ENCODE results near the gene HOXB4.

The HOXB4 gene

DNA sequence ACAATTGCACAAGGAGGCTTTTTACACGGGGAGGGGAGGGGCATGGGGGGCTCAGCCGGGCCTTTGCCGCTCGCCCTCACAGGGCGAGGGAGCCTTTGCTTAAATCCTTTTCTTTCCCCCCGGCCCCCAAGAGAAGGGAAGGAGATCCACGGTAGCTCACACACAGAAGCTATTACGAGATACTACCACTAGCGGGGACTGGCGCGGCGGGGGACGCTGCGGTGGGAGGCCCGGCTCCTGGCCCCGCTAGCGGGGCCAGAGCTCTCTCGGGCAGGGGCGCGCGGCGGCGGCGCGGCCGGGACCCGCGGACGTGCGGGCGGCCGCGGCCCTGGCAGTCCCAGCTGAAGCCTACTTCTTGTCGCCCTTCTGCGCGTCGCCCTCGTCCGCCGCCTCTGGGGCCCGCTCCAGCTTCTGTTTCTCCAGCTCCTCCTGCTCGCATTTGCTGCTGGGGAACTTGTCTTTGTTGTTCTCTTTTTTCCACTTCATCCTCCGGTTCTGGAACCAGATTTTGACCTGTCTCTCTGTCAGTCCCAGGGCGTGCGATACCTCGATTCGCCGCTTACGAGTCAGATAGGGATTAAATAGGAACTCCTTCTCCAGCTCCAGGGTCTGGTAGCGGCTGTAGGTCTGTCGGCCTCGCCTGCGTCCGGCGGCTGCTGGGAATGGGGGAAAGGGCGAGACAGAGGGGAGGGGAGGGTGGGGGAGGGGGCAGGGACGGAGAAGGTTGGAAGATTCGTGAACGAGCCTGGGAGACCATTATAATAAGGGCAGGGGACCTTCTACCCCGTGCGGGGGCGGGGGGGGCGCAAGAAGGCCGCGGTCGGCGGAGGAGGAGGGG, 34.9 kb upstream of the HOXB4 start:
- Histone ChIP-seq H3K4me1 (ENCODE audit: insufficient read depth, low read length) (peaks cover 4% of the 10 kb centered on the region), H3K27ac (ENCODE audit: low read depth, low read length) (no peak overlapping the region), H3K36me3 (ENCODE audit: insufficient read depth, low read length) (no peaks in the 10 kb centered on the region), H3K27me3 (ENCODE audit: control insufficient read depth in 1 of 2, insufficient read depth in 2 of 2, low read length in 2 of 2) (peaks cover 50 to 82% of the 10 kb centered on the region in 2 donors), H3K9ac (ENCODE audit: low read length) (no peak overlapping the region), H3K9me3 (ENCODE audit: low read length) (no peaks in the 10 kb centered on the region), H3K4me3 (ENCODE audit: low read depth in 1 of 2, low read length in 2 of 2) (peak overlapping the region; percentile 18 to 45)

- no peak overlapping the region for H3K27ac ChIP-seq (ENCODE audit: low read depth, low read length)
These were observed 34.3 kb upstream of the HOXB4 start for GRCh38 chr17:48612456-48612853.

DNA sequence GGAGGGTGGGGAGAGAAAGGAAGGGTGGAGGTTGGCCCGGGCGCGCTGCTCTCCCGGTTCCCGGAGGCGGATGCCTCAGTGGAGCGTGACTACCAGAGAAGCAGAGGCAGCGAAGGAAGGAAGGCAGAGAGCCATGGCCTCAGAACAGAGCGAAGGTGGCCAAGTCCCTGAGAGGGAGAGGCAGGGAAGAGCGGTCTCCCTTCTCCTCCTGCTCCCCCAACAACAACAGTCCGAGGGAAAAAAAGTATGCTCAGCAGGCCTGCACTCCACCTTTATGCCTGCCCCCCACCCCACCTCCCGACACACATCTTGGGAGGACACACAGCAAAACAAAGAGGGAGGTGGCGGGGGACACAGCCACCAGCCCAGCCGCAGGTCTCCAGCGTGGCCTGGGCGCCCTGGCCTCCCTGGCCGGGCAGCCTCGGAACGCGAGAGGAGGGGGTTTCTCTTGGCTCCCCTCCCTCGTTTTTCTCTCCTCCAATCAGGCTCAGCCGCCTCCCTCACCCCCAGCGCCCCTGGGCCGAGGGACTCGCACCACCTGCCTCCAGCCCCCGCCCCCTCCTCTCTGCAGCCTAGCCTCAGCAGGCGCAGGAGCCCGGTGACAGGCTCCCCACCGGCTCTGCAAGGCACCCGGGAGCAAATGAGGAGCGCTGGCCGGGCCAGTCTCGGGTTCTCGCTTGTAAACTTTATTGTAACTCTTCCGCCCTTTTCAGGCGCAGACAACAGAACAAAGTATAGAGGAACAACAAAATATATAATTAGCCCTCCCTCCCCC, 33.7 kb upstream of the HOXB4 start:
- Histone ChIP-seq H3K4me3 (ENCODE audit: low read depth in 1 of 2, low read length in 2 of 2) (no peak overlapping the region), H3K36me3 (ENCODE audit: insufficient read depth, low read length) (no peaks in the 10 kb centered on the region), H3K9me3 (ENCODE audit: low read length) (no peaks in the 10 kb centered on the region), H3K27me3 (ENCODE audit: control insufficient read depth in 1 of 2, insufficient read depth in 2 of 2, low read length in 2 of 2) (peaks cover 38 to 75% of the 10 kb centered on the region in 2 donors), H3K9ac (ENCODE audit: low read length) (no peak overlapping the region), H3K4me1 (ENCODE audit: insufficient read depth, low read length) (peaks cover 3% of the 10 kb centered on the region), H3K27ac (ENCODE audit: low read depth, low read length) (no peak overlapping the region)

More at GRCh38 chr17:48612456-48612853, 34.3 kb upstream of the HOXB4 start:
- Histone ChIP-seq H3K9me3 (ENCODE audit: low read length) (no peaks in the 10 kb centered on the region), H3K4me3 (ENCODE audit: low read depth in 1 of 2, low read length in 2 of 2) (peak overlapping the region; percentile 18 to 45), H3K9ac (ENCODE audit: low read length) (no peak overlapping the region), H3K4me1 (ENCODE audit: insufficient read depth, low read length) (peaks cover 3% of the 10 kb centered on the region), H3K27me3 (ENCODE audit: control insufficient read depth in 1 of 2, insufficient read depth in 2 of 2, low read length in 2 of 2) (peaks cover 44 to 76% of the 10 kb centered on the region in 2 donors), H3K36me3 (ENCODE audit: insufficient read depth, low read length) (no peaks in the 10 kb centered on the region)

DNA sequence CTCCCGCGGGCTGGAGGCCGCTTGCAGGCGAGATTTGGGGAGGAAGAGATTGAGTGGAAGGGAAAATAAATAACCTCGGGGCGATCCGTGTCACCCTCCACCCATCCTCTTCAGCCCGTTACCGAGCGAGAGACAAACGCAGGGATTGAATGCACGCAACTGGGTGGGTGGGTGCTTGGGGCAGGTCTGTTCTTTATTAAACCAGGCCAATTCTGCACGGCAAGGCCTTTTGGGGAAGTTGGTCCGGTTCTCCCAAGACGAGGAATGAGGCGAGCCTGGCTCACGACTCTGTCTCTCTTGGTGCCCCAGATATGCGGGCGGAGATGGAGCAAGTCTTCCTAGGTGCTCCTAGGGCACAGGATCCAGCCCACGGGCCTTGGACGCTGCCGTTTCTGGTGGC, 33.1 kb upstream of the HOXB4 start:
- H3K9me3 ChIP-seq (ENCODE audit: low read length), result no peaks in the 10 kb centered on the region
- peaks cover 3% of the 10 kb centered on the region for H3K4me1 ChIP-seq (ENCODE audit: insufficient read depth, low read length)
- H3K36me3 ChIP-seq (ENCODE audit: insufficient read depth, low read length), result no peaks in the 10 kb centered on the region
- peak overlapping the region; percentile 57 for H3K27ac ChIP-seq (ENCODE audit: low read depth, low read length)
- H3K27me3 ChIP-seq (ENCODE audit: control insufficient read depth in 1 of 2, insufficient read depth in 2 of 2, low read length in 2 of 2), result peaks cover 31 to 70% of the 10 kb centered on the region in 2 donors
- H3K9ac ChIP-seq (ENCODE audit: low read length), result peak overlapping the region; percentile 27
- H3K4me3 ChIP-seq (ENCODE audit: low read depth in 1 of 2, low read length in 2 of 2), result peak overlapping the region; percentile 51 to 74

DNA sequence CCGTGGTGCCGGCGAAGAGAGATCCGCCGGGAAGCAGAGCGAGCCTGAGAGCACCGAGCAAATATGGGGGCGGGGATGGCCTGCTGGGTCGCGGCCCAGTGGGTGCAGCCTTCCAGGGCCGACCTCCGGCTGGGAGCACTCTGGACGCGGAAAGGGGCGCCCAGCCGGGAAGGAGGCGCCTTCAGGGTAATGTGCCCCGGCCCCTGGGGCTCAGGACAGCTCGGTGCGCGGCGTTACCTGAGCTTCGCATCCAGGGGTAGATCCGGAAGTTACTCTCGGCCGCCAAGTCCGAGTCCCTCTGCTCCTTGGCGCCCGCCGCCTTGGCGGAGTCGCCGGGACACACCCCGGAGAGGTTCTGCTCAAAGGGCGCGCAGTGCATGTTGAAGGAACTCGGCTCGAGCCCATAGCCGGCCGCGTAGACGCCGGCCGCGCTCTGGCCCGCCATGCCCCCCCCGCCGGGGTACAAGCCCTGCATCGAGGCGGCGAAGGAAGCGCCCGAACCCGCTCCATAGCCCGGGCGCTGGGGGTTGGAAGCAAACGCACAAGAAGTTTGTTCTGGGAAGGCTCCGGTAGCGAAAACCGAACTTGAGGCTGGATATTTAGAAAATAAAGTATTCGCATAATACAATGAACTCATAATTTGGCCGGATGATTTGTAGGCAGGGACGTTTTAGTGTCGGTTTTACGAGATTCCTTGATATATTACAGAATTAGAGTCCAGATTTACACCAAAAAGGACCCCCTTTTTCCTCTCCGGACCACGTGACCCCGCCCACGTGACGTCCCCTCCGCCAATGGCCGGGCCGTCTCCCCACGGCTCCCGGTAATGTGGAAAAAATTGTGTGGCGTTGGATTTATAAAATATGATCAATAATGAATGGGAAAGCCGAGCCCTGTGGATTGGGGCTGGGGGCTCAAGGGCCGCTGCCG, 32.4 kb upstream of the HOXB4 start, which contains the start of gene HOXB7:
HOXB7 (minus strand) TSS at position 736 of the 930 bp plus-strand sequence; CDS start at position 637, 99 bp downstream.
- Histone ChIP-seq H3K9me3 (ENCODE audit: low read length) (no peaks in the 10 kb centered on the region), H3K4me1 (ENCODE audit: insufficient read depth, low read length) (peaks cover 4% of the 10 kb centered on the region), H3K27me3 (ENCODE audit: control insufficient read depth in 1 of 2, insufficient read depth in 2 of 2, low read length in 2 of 2) (peaks cover 25 to 63% of the 10 kb centered on the region in 2 donors), H3K27ac (ENCODE audit: low read depth, low read length) (peak within 1 kb of the TSS; percentile 57), H3K9ac (ENCODE audit: low read length) (peak within 1 kb of the TSS; percentile 27), H3K36me3 (ENCODE audit: insufficient read depth, low read length) (no peaks in the 10 kb centered on the region), H3K4me3 (ENCODE audit: low read depth in 1 of 2, low read length in 2 of 2) (peak within 1 kb of the TSS; percentile 74 to 80)

GRCh38 chr17:48609759-48610281, 31.7 kb upstream of the HOXB4 start:
- H3K27me3 ChIP-seq (ENCODE audit: control insufficient read depth in 1 of 2, insufficient read depth in 2 of 2, low read length in 2 of 2), result peaks cover 17 to 56% of the 10 kb centered on the region in 2 donors
- no peak overlapping the region for H3K9ac ChIP-seq (ENCODE audit: low read length)
- peak overlapping the region; percentile 74 to 80 for H3K4me3 ChIP-seq (ENCODE audit: low read depth in 1 of 2, low read length in 2 of 2)
- peak overlapping the region; percentile 57 for H3K27ac ChIP-seq (ENCODE audit: low read depth, low read length)
- H3K4me1 ChIP-seq (ENCODE audit: insufficient read depth, low read length), result peaks cover 9% of the 10 kb centered on the region
- no peaks in the 10 kb centered on the region for H3K9me3 ChIP-seq (ENCODE audit: low read length)
- no peaks in the 10 kb centered on the region for H3K36me3 ChIP-seq (ENCODE audit: insufficient read depth, low read length)

DNA sequence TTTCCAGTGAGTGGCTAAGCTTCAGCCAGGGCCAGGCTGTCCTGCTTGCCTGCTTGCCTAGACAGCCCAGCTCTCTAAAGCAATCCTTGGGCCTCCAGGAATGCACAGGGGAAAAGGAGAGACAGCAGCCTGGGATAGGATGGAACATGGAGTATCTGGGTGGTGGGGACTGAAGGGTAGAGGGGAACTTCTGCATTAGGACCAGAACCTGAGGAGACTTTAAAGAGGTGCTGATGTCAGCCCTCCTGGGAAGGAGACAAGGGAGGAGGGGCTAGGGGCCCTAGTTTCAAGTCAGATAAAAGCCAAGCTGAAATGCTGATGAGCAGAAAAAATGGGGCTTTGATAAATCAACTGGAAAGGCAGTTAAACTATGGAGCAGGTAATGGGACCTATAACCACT, 30.9 kb upstream of the HOXB4 start:
- Histone ChIP-seq H3K27ac (ENCODE audit: low read depth, low read length) (no peak overlapping the region), H3K36me3 (ENCODE audit: insufficient read depth, low read length) (peaks cover 1% of the 10 kb centered on the region), H3K9me3 (ENCODE audit: low read length) (no peaks in the 10 kb centered on the region), H3K4me3 (ENCODE audit: low read depth in 1 of 2, low read length in 2 of 2) (no peak overlapping the region), H3K27me3 (ENCODE audit: control insufficient read depth in 1 of 2, insufficient read depth in 2 of 2, low read length in 2 of 2) (peaks cover 11 to 48% of the 10 kb centered on the region in 2 donors), H3K9ac (ENCODE audit: low read length) (no peak overlapping the region), H3K4me1 (ENCODE audit: insufficient read depth, low read length) (peaks cover 9% of the 10 kb centered on the region)

DNA sequence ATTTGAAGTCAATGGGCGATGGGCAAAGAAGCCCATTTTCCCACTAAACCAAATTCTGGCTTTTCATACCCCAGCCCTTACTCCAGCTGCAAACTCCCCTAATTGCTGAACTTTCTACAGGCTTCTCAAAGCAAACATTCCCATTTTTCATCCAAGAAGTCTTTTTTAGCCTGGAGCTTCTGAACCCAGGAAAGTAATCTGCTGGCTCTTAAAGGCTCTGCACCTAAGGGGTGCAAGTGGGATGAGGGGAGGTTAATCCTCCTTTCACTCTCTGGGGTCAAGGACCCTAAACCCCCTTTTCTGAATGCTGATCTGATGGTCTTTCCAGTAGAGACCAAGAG, 30.3 kb upstream of the HOXB4 start:
- no peak overlapping the region for H3K4me3 ChIP-seq (ENCODE audit: low read depth in 1 of 2, low read length in 2 of 2)
- peaks cover 6 to 43% of the 10 kb centered on the region in 2 donors for H3K27me3 ChIP-seq (ENCODE audit: control insufficient read depth in 1 of 2, insufficient read depth in 2 of 2, low read length in 2 of 2)
- no peak overlapping the region for H3K9ac ChIP-seq (ENCODE audit: low read length)
- H3K36me3 ChIP-seq (ENCODE audit: insufficient read depth, low read length), result peaks cover 5% of the 10 kb centered on the region
- no peak overlapping the region for H3K27ac ChIP-seq (ENCODE audit: low read depth, low read length)
- H3K4me1 ChIP-seq (ENCODE audit: insufficient read depth, low read length), result peaks cover 9% of the 10 kb centered on the region
- no peaks in the 10 kb centered on the region for H3K9me3 ChIP-seq (ENCODE audit: low read length)

DNA sequence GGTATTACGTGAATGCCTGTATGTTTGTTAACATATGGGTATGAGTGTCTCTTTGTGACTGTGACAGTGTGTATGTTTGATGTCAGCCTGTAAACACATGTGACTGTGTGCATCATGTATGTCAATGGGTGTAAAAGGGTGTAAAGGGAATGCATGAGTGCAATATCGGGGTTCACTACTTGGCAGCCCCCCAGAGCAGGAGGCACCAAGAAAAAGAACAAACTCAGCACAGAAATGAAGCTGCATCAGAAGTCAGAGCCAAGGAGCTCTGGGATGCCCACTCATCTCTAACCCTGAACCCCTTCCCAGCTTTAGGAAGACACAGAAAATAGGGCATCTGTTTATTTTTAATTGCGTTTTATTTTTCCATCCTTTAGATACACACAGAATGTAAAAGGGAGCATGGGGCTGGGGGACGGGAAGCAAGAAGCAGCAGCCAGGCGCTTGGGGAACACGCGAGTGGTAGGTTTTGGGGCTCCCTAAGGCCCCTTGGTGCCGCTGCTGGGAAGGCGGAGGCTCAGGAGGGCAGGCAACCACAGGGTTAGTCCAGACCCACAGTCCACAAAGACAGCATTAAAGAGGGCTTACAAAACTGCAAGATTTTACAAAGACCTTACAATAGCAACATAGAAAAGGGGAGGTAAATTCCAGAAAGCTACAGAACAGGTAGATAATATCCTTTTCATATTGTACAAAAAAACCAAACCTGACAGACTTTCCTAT, 28.9 kb upstream of the HOXB4 start:
- Histone ChIP-seq H3K27ac (ENCODE audit: low read depth, low read length) (no peak overlapping the region), H3K4me1 (ENCODE audit: insufficient read depth, low read length) (peaks cover 20% of the 10 kb centered on the region), H3K9me3 (ENCODE audit: low read length) (no peaks in the 10 kb centered on the region), H3K4me3 (ENCODE audit: low read depth in 1 of 2, low read length in 2 of 2) (no peak overlapping the region), H3K9ac (ENCODE audit: low read length) (no peak overlapping the region), H3K36me3 (ENCODE audit: insufficient read depth, low read length) (peaks cover 5% of the 10 kb centered on the region), H3K27me3 (ENCODE audit: control insufficient read depth in 1 of 2, insufficient read depth in 2 of 2, low read length in 2 of 2) (peaks cover 0 to 31% of the 10 kb centered on the region in 2 donors)
